NCI-H446 treated with DMSO at 0.1 percent for 48 hours (cell line): ENCODE measurements around the gene SLC39A12.
"Not testable (repeated sequence)": the region's sequence is repeated elsewhere in the genome, so short reads cannot be mapped to it uniquely, and the experiment has no call there.

Source experiments
- DNase-seq: peaks from one replicate; lab custom pipeline; 2025; lab: John Stamatoyannopoulos, UW

SLC39A12 gene

GRCh38 chr10:17951868-17952371 lies at the start of gene SLC39A12:
SLC39A12 (plus strand) TSS chr10:17951918; CDS start chr10:17953277, 1,359 bp downstream.
- no peak for DNase-seq

- no peak for DNase-seq
Measured at GRCh38 chr10:17904564-17904963, 47.2 kb upstream of the SLC39A12 start.

GRCh38 chr10:17905491-17905890 lies 46.2 kb upstream of the SLC39A12 start:
- DNase-seq = no peak

- no peak for DNase-seq
Measured at GRCh38 chr10:17906002-17906401, 45.7 kb upstream of the SLC39A12 start.

- no peak for DNase-seq
Measured at GRCh38 chr10:17907641-17908040, 44.1 kb upstream of the SLC39A12 start.

DNA sequence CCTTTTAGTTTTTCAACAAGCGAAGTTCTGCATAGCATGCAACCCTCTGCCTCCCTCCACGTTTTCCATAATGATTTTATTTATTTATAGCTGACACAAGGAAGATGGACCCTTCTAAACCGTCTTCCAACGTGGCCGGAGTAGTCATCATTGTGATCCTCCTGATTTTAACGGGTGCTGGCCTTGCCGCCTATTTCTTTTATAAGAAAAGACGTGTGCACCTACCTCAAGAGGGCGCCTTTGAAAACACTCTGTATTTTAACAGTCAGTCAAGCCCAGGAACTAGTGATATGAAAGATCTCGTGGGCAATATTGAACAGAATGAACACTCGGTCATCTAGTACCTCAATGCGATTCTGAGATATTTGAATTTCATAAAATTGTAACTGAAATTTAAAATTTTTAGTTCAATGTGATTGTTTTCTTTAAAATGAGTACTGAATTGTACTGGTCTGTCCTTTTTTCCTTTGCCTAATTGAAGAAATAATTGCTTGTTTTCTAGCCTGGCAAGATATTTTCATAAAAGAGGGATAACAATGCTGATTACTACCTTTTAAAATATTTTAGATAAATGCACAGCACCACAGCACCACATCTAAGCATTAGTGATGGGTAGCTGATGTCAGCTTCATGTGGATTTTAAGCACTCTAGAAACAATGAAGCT lies 41.5 kb upstream of the SLC39A12 start:
- DNase-seq = peak; percentile 24

DNA sequence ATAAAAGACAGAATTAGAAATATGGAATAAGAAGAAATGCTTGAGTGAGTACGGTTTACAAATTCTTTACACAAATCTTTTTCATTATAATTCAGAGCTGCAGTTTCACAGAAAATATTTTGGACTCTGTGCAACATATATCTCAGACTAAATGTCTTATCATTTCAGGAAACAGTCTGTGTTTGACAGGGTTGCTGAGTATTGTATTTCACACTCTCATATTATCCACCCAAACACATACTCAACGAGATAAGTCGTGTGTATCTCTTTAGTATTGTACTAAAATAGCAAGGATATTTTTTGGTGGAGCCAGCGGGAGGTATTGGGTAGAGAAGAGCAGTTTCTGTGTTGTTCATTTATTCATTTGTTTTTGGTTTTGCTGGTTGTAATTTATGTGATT lies 39.0 kb upstream of the SLC39A12 start:
- no peak for DNase-seq

- DNase-seq = no peak
Measured at GRCh38 chr10:17913604-17914003, 38.1 kb upstream of the SLC39A12 start.

GRCh38 chr10:17914169-17915045 lies 37.3 kb upstream of the SLC39A12 start:
- DNase-seq = no peak

DNA sequence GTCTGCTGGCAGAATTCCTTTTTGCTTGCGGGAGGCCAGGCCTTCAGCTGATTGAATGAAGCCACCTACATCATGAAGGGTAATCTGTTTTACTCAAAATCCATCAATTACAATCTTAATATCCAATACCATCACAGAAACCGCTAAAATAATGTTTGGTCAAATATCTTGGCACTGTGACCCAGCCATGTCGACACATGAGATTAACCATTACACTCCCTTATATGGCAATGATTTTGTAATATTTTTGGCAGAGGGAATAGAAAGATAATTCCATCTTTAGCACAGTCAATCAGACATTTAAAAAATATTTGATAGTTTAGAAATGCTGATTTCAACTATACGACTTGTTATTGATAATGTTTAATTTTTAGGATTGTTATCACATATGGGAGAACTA lies 36.5 kb upstream of the SLC39A12 start:
- no peak for DNase-seq

- DNase-seq = no peak
Measured at GRCh38 chr10:17918187-17918903, 33.4 kb upstream of the SLC39A12 start.

GRCh38 chr10:17921378-17921777 lies 30.3 kb upstream of the SLC39A12 start:
- DNase-seq = no peak

DNA sequence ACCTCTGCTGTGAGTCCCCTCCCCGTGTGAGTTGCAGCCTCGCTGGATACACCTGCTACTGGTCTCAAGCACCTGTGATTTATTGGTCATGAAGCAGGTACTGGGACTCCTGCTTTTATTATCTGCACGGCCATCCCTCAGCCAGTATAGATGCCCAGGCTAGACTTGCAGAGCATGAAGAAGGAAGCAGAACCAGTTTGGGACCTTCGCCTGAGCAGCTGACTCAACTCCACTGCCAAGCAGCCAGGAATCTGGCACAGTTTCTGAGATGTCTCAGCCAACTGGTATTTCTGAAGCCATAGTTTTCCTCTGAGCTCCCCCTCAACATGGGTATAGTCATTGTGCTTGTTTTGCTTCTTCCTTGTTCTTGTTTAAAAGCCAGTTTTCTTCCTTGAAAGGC lies 28.0 kb upstream of the SLC39A12 start:
- peak; percentile 19 for DNase-seq

DNA sequence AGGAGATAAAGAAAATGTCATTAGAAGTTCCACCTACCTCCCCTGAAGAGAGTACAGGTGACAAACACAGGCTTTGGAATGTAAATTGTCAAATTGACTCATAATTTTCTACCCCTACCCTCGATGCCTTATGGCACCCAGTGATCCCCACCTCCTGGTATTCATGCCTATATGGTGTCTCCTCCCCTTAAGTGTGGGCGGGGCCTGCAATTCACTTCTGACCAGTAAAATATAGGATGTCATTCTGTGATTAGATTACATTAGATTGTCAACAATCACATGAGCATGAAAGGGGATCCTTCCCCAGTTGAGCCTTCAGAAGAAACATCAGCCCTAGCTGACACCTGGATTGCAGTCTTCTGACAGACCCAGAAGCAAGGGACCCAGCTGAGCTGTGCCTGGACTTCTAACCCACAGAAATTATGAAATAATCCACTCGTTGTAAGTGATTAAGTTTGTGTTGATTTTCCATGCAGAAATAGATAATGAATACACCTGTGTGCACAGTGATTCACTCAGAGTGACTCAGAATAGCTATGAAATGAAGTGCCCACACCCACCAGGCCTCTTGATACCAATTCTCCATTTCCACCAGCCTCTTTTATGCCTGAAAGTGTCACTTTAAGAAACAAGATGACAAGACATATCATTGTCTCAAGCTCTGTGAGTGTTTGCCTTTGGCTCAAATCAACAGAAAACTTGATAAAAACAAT lies 8.5 kb upstream of the SLC39A12 start:
- no peak for DNase-seq

GRCh38 chr10:17950269-17950668 lies 1.4 kb upstream of the SLC39A12 start:
- DNase-seq = not testable (repeated sequence)

DNA sequence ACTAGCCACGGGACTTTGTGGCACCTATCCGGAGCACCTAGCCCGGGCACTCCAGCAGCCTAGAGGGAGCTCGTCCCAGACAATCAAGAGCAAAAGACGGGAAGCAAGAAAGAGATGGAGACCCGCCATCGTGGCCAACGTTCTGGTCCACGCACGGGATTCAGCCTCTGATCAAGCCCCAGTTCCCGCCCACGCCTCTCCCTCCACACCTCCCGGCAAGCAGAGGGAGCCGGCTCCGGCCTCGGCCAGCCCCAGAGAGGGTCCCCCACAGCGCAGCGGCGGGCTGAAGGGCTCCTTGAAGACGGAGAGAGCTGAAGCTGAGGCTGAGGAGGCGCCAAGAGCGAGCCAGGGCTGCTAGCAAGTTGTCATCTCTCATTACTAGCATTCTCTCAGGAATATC lies 992 bp upstream of the SLC39A12 start:
- DNase-seq = no peak

- DNase-seq = not testable (repeated sequence)
Measured at GRCh38 chr10:17954372-17954771, 2.7 kb downstream of the SLC39A12 start.

DNA sequence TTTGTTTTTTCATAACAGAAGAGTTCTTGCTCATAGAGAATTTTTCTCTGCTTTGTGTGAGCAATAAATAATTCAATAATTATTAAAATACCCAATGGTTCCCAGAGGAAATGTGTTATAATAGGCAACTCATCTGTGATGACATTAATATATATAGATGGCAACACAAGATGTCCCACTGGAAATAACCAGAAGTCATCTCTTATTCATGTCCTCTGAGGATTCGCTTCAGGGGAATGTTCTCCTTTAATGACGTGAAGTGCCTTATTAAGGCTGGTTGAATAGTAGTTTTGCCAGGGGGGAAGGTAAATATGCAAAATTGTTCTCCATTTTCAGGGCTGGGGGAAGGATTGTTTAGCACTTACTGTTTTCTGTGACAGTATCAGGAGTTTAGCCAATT lies 3.1 kb downstream of the SLC39A12 start:
- no peak for DNase-seq

GRCh38 chr10:17958049-17958448 lies 6.3 kb downstream of the SLC39A12 start:
- DNase-seq = no peak

DNA sequence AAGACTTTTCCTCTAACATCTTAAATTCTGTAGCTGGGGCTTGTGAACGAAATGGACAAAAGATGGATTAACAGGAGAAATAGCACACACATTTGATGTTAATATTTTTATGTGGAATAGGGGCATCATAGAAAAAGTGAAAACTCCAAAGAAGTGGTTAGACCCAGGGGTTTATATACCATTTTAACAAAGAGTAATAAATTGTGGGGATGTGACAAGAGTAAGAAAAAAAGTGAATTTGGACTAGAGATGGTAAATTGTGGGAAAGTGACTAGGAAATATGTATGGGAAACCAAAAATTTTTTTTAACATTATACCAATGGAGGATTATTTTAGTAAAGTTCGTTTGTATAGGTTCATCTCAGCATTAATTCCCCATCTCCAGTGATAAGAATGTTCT lies 8.2 kb downstream of the SLC39A12 start:
- no peak for DNase-seq

- DNase-seq = no peak
Measured at GRCh38 chr10:17961551-17962422, 10.1 kb downstream of the SLC39A12 start.
